DMS79 treated with DMSO at 0.1 percent for 48 hours (cell line): ENCODE data around the gene TMEM151A.

Source experiments
- DNase-seq: peaks from one replicate; lab custom pipeline; 2025; lab: John Stamatoyannopoulos, UW

The TMEM151A gene

GRCh38 chr11:66336234-66337102 is 44.8 kb downstream of the TMEM151A start, which contains the start of gene RIN1:
Gene RIN1, minus strand, starts transcription at chr11:66336434. Its CDS starts 32 bp downstream, at chr11:66336402.
- DNase-seq, result peak; percentile 12

GRCh38 chr11:66337103-66337899 is 45.6 kb downstream of the TMEM151A start:
- DNase-seq, result no peak

GRCh38 chr11:66338276-66339161 is 46.8 kb downstream of the TMEM151A start:
- no peak for DNase-seq

- DNase-seq, result no peak
Measured at GRCh38 chr11:66339162-66339675, 47.5 kb downstream of the TMEM151A start.

- no peak for DNase-seq
Measured at GRCh38 chr11:66339686-66340483, 48.2 kb downstream of the TMEM151A start.

GRCh38 chr11:66340596-66341501 is 49.2 kb downstream of the TMEM151A start:
- no peak for DNase-seq

- DNase-seq, result no peak
Measured at GRCh38 chr11:66341502-66342126, 49.9 kb downstream of the TMEM151A start.

GRCh38 chr11:66343176-66343575 is 51.5 kb downstream of the TMEM151A start:
- DNase-seq, result no peak

- peak; percentile 90 for DNase-seq
Measured at GRCh38 chr11:66344550-66345315, 53.0 kb downstream of the TMEM151A start, which contains the start of gene BRMS1. Gene BRMS1, minus strand, starts transcription at chr11:66345104. Its CDS starts 2,870 bp downstream, at chr11:66342234.

- DNase-seq, result peak; percentile 28
Measured at GRCh38 chr11:66345316-66345649, 53.6 kb downstream of the TMEM151A start.
